Activated CD8-positive, alpha-beta T cell treated with anti-CD3 and anti-CD28 coated beads for 36 hours (primary cell): ENCODE results near the gene MYO9B. TPM values are rescaled to one million over a fixed set of nuclear protein-coding genes. Genes with fewer than 3 reads are reported as not detected.

Experiments used
- ATAC-seq: fragments of 200-7000 bp; cut with Tn5 transposase; one replicate; pipeline ENCODE4 v1.10.0; 2021; ENCODE audit warnings: mild to moderate bottlenecking, moderate library complexity
- CTCF ChIA-PET: fragments of 350-600 bp; sonication (Branson Sonifier 250); formaldehyde crosslinking; loops from one replicate; lab custom pipeline; 2021; ENCODE audit warnings: antibody characterized with exemption; lab: Charles Lee
- POLR2A ChIA-PET: fragments of 350-600 bp; sonication (Branson Sonifier 250); formaldehyde crosslinking; loops from one replicate; lab custom pipeline; 2021; ENCODE audit warnings: antibody characterized with exemption; lab: Charles Lee
- DNase-seq: peaks from one replicate; pipeline ENCODE4 v3.0.0-alpha.2; 2020
- H3K27ac Mint-ChIP-seq: one replicate; pipeline ENCODE4 v1.8.0; 2021; ENCODE audit warnings: mild to moderate bottlenecking, mixed read lengths
- H3K27me3 Mint-ChIP-seq: one replicate; pipeline ENCODE4 v1.8.0; 2021; ENCODE audit warnings: mixed read lengths
- H3K36me3 Mint-ChIP-seq: one replicate; pipeline ENCODE4 v1.8.0; 2021; ENCODE audit warnings: low read depth, mixed read lengths
- H3K4me1 Mint-ChIP-seq: one replicate; pipeline ENCODE4 v1.8.0; 2021; ENCODE audit warnings: low read depth, mixed read lengths
- H3K4me3 Mint-ChIP-seq: one replicate; pipeline ENCODE4 v1.8.0; 2021; ENCODE audit warnings: mild to moderate bottlenecking, moderate library complexity, mixed read lengths
- H3K9me3 Mint-ChIP-seq: one replicate; pipeline ENCODE4 v1.8.0; 2021; ENCODE audit warnings: mixed read lengths
- intact Hi-C: fragments of 100-400 bp; cut with micrococcal nuclease; formaldehyde crosslinking; loops from one replicate; pipeline ENCODE4 v1.10.0; 2022
- total RNA-seq, 2 experiments: library from RNA; stranded (reverse); gene quantifications; one replicate each; pipeline ENCODE4 v1.2.3, GENCODE V29; 2021
- TF ChIP-seq, protein P1 (sequence below): fragments of 200-600 bp; IDR thresholded peaks from one replicate; pipeline ENCODE4 v1.8.0; 2022; ENCODE audit warnings: antibody characterized with exemption, mild to moderate bottlenecking

The MYO9B gene
- total RNA-seq, 2 experiments from 2014 or later = 111 to 112 TPM

- POLR2A ChIA-PET = interaction anchor here (1.6 kb wide), 1 partner anchor 9 kb away, joined by 5 read pairs; no protein-coding TSS in a partner anchor
These were observed 169.3 kb downstream of the MYO9B start for GRCh38 chr19:17244618-17245534.

GRCh38 chr19:17245535-17245984 is 170.0 kb downstream of the MYO9B start, which contains the start of gene NR2F6:
Gene NR2F6 (minus strand): TSS chr19:17245919. CDS start chr19:17245220, 699 bp downstream.
- H3K9me3 Mint-ChIP-seq = no peaks in the 10 kb centered on the region
- H3K27me3 Mint-ChIP-seq = peaks cover 7% of the 10 kb centered on the region
- DNase-seq (no peak), ATAC-seq (peak; percentile 35)
- intact Hi-C loops = no loop called here
- H3K4me1 Mint-ChIP-seq = peaks cover 9% of the 10 kb centered on the region
- POLR2A ChIA-PET = no interaction called here
- H3K27ac Mint-ChIP-seq = peak within 1 kb of the TSS; percentile 64
- peak within 1 kb of the TSS; percentile 79 for H3K4me3 Mint-ChIP-seq
- no peaks in the 10 kb centered on the region for H3K36me3 Mint-ChIP-seq
- TF ChIP-seq, protein P1, sequence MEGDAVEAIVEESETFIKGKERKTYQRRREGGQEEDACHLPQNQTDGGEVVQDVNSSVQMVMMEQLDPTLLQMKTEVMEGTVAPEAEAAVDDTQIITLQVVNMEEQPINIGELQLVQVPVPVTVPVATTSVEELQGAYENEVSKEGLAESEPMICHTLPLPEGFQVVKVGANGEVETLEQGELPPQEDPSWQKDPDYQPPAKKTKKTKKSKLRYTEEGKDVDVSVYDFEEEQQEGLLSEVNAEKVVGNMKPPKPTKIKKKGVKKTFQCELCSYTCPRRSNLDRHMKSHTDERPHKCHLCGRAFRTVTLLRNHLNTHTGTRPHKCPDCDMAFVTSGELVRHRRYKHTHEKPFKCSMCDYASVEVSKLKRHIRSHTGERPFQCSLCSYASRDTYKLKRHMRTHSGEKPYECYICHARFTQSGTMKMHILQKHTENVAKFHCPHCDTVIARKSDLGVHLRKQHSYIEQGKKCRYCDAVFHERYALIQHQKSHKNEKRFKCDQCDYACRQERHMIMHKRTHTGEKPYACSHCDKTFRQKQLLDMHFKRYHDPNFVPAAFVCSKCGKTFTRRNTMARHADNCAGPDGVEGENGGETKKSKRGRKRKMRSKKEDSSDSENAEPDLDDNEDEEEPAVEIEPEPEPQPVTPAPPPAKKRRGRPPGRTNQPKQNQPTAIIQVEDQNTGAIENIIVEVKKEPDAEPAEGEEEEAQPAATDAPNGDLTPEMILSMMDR = no peak
- CTCF ChIA-PET = no interaction called here

More at GRCh38 chr19:17244618-17245534, 169.3 kb downstream of the MYO9B start:
- no peak for ATAC-seq
- no peak overlapping the region for H3K27ac Mint-ChIP-seq
- peaks cover 9% of the 10 kb centered on the region for H3K4me1 Mint-ChIP-seq
- no peak for DNase-seq
- intact Hi-C loops = no loop called here
- H3K36me3 Mint-ChIP-seq = no peaks in the 10 kb centered on the region
- CTCF ChIA-PET = interaction anchor here (2.0 kb wide), 1 partner anchor 9 kb away, joined by 9 read pairs; no protein-coding TSS in a partner anchor
- H3K4me3 Mint-ChIP-seq = peak overlapping the region; percentile 52
- peaks cover 7% of the 10 kb centered on the region for H3K27me3 Mint-ChIP-seq
- no peaks in the 10 kb centered on the region for H3K9me3 Mint-ChIP-seq
- TF ChIP-seq, protein P1 = no peak

DNA sequence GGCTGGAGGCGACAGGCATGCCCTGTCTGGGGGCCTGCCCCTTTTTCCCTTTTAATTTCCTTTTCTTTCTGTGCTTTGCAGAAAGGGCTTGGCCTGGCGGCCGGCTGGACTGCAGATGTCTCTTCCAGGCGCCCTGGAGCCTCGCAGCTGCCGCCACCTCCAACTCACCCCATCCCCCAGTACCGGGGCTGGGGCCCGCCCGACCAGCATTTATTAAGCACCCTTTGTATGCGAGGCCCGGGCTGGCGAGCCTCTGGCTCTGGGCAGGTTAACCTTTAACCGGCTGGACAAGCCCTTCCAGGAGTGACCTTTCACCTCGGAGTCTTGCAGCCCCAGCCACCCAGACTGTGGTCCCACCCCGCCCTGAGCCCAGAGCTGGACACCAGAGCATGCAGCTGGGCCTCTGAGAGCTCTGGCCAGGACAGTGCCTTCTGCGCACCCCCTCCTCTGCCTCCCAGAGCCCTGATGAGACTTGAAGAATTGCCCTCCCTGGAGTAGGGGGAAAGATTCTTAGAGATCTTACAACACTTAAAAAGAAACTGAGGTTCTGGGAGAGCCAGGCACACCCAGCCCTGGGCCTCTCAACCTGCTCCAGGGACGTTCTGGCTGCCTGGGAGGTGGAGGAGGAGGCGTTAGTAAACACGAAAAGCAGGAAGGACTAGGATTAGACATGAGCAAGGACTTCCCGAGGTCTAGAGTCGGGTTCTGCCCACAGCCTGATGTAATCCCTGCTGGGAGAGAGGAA is 171.3 kb downstream of the MYO9B start:
- peaks cover 7% of the 10 kb centered on the region for H3K27me3 Mint-ChIP-seq
- no peaks in the 10 kb centered on the region for H3K9me3 Mint-ChIP-seq
- ATAC-seq = no peak
- H3K36me3 Mint-ChIP-seq = no peaks in the 10 kb centered on the region
- intact Hi-C loops = no loop called here
- peaks cover 9% of the 10 kb centered on the region for H3K4me1 Mint-ChIP-seq
- H3K27ac Mint-ChIP-seq = peak overlapping the region; percentile 47
- DNase-seq = no peak
- H3K4me3 Mint-ChIP-seq = peak overlapping the region; percentile 79
- CTCF ChIA-PET = no interaction called here
- TF ChIP-seq, protein P1 = no peak
- POLR2A ChIA-PET = interaction anchor here (1.0 kb wide), 1 partner anchor 11 kb away, joined by 4 read pairs; no protein-coding TSS in a partner anchor

DNA sequence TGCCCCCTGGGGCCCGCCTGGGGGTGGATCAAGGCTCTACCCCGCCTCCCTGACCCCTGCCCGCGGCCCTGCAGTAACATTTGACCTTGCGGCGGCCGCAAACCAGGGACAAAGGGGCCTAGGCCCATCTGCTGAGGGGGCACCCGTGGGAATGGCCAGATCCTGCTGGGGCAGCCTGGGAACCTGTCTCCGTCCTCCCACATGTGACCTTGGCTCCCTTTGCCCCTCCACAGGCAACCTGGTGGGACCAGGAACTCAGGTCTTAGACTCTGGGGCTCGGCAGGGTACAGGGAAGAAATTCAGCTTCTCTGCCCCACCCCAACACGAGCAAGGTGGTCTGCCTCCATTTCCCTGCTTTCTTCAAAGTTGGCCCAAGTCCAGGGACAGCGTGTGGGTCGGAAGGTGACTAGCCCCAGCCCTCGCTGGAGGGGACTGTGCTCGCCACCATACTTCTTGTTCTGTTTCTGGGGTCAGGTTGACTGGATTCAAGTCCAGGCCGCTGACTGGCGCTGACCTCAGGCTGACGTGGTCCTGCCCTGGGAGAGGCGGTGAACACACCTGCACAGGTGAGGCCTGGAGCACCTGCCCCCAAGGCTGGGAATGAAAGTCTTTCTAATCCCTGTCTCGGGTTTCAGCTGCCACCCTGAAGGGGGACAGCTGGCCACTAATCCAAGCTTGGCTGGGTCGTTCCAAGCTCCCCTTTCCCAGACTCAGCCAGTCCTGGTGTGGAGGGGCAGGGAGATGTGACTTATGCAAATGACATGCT is 172.6 kb downstream of the MYO9B start:
- TF ChIP-seq, protein P1 = no peak
- no peak for DNase-seq
- Mint-ChIP-seq H3K27ac (no peak overlapping the region), H3K27me3 (peaks cover 7% of the 10 kb centered on the region), H3K9me3 (no peaks in the 10 kb centered on the region), H3K4me1 (peaks cover 9% of the 10 kb centered on the region), H3K4me3 (no peak overlapping the region), H3K36me3 (no peaks in the 10 kb centered on the region)
- no peak for ATAC-seq
- POLR2A ChIA-PET = interaction anchor here (0.9 kb wide), 1 partner anchor 43 kb away, joined by 3 read pairs; no protein-coding TSS in a partner anchor
- CTCF ChIA-PET = interaction anchor here (2.6 kb wide), 1 partner anchor 12 kb away, joined by 17 read pairs; no protein-coding TSS in a partner anchor
- intact Hi-C loops = no loop called here
